Gastrocnemius medialis (tissue), 4 donors: ENCODE measurements around the gene CHN2. TPM values are rescaled to one million over a fixed set of nuclear protein-coding genes. Genes with fewer than 3 reads are reported as not detected.

ENCODE experiments used
- ATAC-seq, 2 donors: fragments of 150-250 bp; one replicate each; pipeline ENCODE4 v1.9.1; 2016
- DNase-seq, 2 donors: peaks; one replicate each; pipeline ENCODE4 v3.0.0-alpha.2; 2019
- H3K27ac ChIP-seq, 4 donors: fragments of 200-600 bp; sonication (generic); 1 replicate in 1 of 4; 2 replicates in 3 of 4; pipeline ENCODE4 v1.5.1; 2016 to 2018; ENCODE audit warnings: mild to moderate bottlenecking in 2 of 4, moderate library complexity in 1 of 4
- H3K27me3 ChIP-seq, 3 donors: fragments of 200-600 bp; sonication (generic) in 2 of 3; 1 replicate in 1 of 3; 2 replicates in 2 of 3; pipeline versions ENCODE4 v1.5.1 to v1.6.0; 2016 to 2019; ENCODE audit warnings: mild to moderate bottlenecking in 1 of 3, moderate library complexity in 1 of 3
- H3K36me3 ChIP-seq, 2 donors: fragments of 200-600 bp; sonication (generic) in 1 of 2; one replicate each; pipeline ENCODE4 v1.5.1; 2017 to 2018
- H3K4me1 ChIP-seq, 2 donors: fragments of 200-600 bp; sonication (generic) in 1 of 2; one replicate each; pipeline ENCODE4 v1.5.1; 2016 to 2017; ENCODE audit warnings: mild to moderate bottlenecking in 2 of 2
- H3K4me3 ChIP-seq, 4 donors: fragments of 200-600 bp; sonication (generic) in 3 of 4; 1 replicate in 1 of 4; 2 replicates in 3 of 4; pipeline ENCODE4 v1.5.1; 2016 to 2019; ENCODE audit warnings: mild to moderate bottlenecking in 2 of 4
- H3K9me3 ChIP-seq, 3 donors: fragments of 200-600 bp; sonication (generic) in 2 of 3; 1 replicate in 1 of 3; 2 replicates in 2 of 3; pipeline ENCODE4 v1.5.1; 2016 to 2019
- CTCF ChIP-seq, 5 experiments: fragments of 450-650 bp in 3 of 5; fragments of 200-600 bp in 2 of 5; sonication (generic) in 2 of 5; IDR thresholded peaks in 4 of 5; conservative IDR thresholded peaks in 1 of 5; 1 replicate in 4 of 5; 2 replicates in 1 of 5; pipeline ENCODE4 v1.5.1; 2016 to 2019; ENCODE audit warnings: antibody characterized with exemption in 5 of 5, mild to moderate bottlenecking in 3 of 5, moderate library complexity in 3 of 5
- POLR2A ChIP-seq, 2 donors: fragments of 450-650 bp; IDR thresholded peaks; one replicate each; pipeline ENCODE4 v1.6.1; 2017; ENCODE audit warnings: antibody characterized with exemption in 2 of 2, mild to moderate bottlenecking in 2 of 2, moderate library complexity in 2 of 2
- in situ Hi-C, 4 donors: fragments of 200-750 bp; cut with MboI; loops; one replicate each; pipeline versions ENCODE4 v1.15.0 to v1.8.0; 2017; ENCODE audit warnings: low sequenced_read_pairs in 4 of 4
- intact Hi-C: fragments of 100-400 bp; cut with DNase I; formaldehyde crosslinking; loops from one replicate; pipeline ENCODE4 v1.15.1; 2023; ENCODE audit warnings: low total_unique reads
- total RNA-seq, 4 donors: library from RNA; depleted of rRNA; stranded (reverse); fragments of >200 nt; gene quantifications; one replicate each; pipeline versions ENCODE4 v1.1.0 to v1.2.3, GENCODE V29; 2016

CHN2 gene
- total RNA-seq, 4 donors from 2014 or later, result 5.9 to 11.3 (median 8.2) TPM

- Histone ChIP-seq H3K9me3 (no peaks in the 10 kb centered on the region), H3K4me3 (no peak overlapping the region), H3K36me3 (no peaks in the 10 kb centered on the region), H3K27me3 (no peaks in the 10 kb centered on the region), H3K27ac (no peak overlapping the region), H3K4me1 (no peaks in the 10 kb centered on the region)
- intact Hi-C loops, result no loop called here
- ATAC-seq, result no peak
- no peak for TF ChIP-seq CTCF (IDR thresholded peaks at IDR 0.05 in 4 of 5, conservative IDR thresholded peaks at IDR 0.05 in 1 of 5)
- TF ChIP-seq POLR2A (IDR thresholded peaks at IDR 0.05), result no peak
- DNase-seq, result no peak
- in situ Hi-C loops, result no loop called here
Measured at GRCh38 chr7:29467193-29467926, 272.8 kb downstream of the CHN2 start.

GRCh38 chr7:29468196-29468595 lies 273.6 kb downstream of the CHN2 start:
- H3K9me3 ChIP-seq, result no peaks in the 10 kb centered on the region
- ATAC-seq (no peak), DNase-seq (no peak)
- no peaks in the 10 kb centered on the region for H3K36me3 ChIP-seq
- H3K4me1 ChIP-seq, result no peaks in the 10 kb centered on the region
- TF ChIP-seq POLR2A (IDR thresholded peaks at IDR 0.05) (no peak), CTCF (IDR thresholded peaks at IDR 0.05 in 4 of 5, conservative IDR thresholded peaks at IDR 0.05 in 1 of 5) (no peak)
- no peaks in the 10 kb centered on the region for H3K27me3 ChIP-seq
- in situ Hi-C loops (no loop called here), intact Hi-C loops (no loop called here)
- H3K27ac ChIP-seq, result no peak overlapping the region
- no peak overlapping the region for H3K4me3 ChIP-seq

GRCh38 chr7:29469281-29469680 lies 274.7 kb downstream of the CHN2 start:
- DNase-seq, result no peak
- Histone ChIP-seq H3K27me3 (no peaks in the 10 kb centered on the region), H3K27ac (no peak overlapping the region), H3K9me3 (no peaks in the 10 kb centered on the region), H3K36me3 (no peaks in the 10 kb centered on the region), H3K4me1 (no peaks in the 10 kb centered on the region), H3K4me3 (no peak overlapping the region)
- in situ Hi-C loops (no loop called here), intact Hi-C loops (no loop called here)
- ATAC-seq, result no peak
- TF ChIP-seq CTCF (IDR thresholded peaks at IDR 0.05 in 4 of 5, conservative IDR thresholded peaks at IDR 0.05 in 1 of 5) (no peak), POLR2A (IDR thresholded peaks at IDR 0.05) (no peak)

GRCh38 chr7:29469976-29470557 lies 275.5 kb downstream of the CHN2 start:
- ATAC-seq, result no peak
- in situ Hi-C loops, result no loop called here
- H3K9me3 ChIP-seq, result no peaks in the 10 kb centered on the region
- DNase-seq, result no peak
- no peak overlapping the region for H3K4me3 ChIP-seq
- intact Hi-C loops, result no loop called here
- H3K4me1 ChIP-seq, result no peaks in the 10 kb centered on the region
- TF ChIP-seq POLR2A (IDR thresholded peaks at IDR 0.05) (no peak), CTCF (IDR thresholded peaks at IDR 0.05 in 4 of 5, conservative IDR thresholded peaks at IDR 0.05 in 1 of 5) (no peak)
- no peaks in the 10 kb centered on the region for H3K27me3 ChIP-seq
- H3K27ac ChIP-seq, result no peak overlapping the region
- H3K36me3 ChIP-seq, result no peaks in the 10 kb centered on the region
